Measurements from ENCODE around the gene BCKDHB. TPM values are rescaled to one million over a fixed set of nuclear protein-coding genes. Genes with fewer than 3 reads are reported as not detected.
"Not testable (repeated sequence)": the region's sequence is repeated elsewhere in the genome, so short reads cannot be mapped to it uniquely, and the experiment has no call there.

The BCKDHB gene
- total RNA-seq (10 to 100 TPM; 12.3 to 23.9 (median 18.8) TPM), polyA plus RNA-seq (10.9 TPM)
- long read RNA-seq, donor 1, transcript BCKDHB-202 (11 exons, 1,514 nt) = minor isoform, 6 of 26 reads
- long read RNA-seq, donor 1, transcript BCKDHB-201 (10 exons, 3,692 nt) = major isoform, 8 of 26 reads
- long read RNA-seq, donor 1, partial matches to known transcripts = 2 of 26 reads
- long read RNA-seq, donor 1, other reads (novel, unspliced or antisense) = 9 of 26 reads
- long read RNA-seq, donor 2, partial matches to known transcripts = 1 of 12 reads
- long read RNA-seq, donor 2, other reads (novel, unspliced or antisense) = 4 of 12 reads
- long read RNA-seq, donor 3, transcript BCKDHB-201 (10 exons, 3,692 nt) = minor isoform, 21 of 73 reads
- long read RNA-seq, donor 3, transcript BCKDHB-202 (11 exons, 1,514 nt) = major isoform, 33 of 73 reads
- long read RNA-seq, donor 3, partial matches to known transcripts = 4 of 73 reads
- long read RNA-seq, donor 3, other reads (novel, unspliced or antisense) = 14 of 73 reads
- long read RNA-seq, donor 4, transcript BCKDHB-201 (10 exons, 3,692 nt) = major isoform, 6 of 17 reads
- long read RNA-seq, donor 4, partial matches to known transcripts = 1 of 17 reads
- long read RNA-seq, donor 4, other reads (novel, unspliced or antisense) = 6 of 17 reads

- WGBS = under 1% methylated on average over 56 of the region's 56 CpGs
- Histone ChIP-seq H3K27me3 (ENCODE audit: control insufficient read depth, insufficient read depth) (no peaks in the 10 kb centered on the region), H3K4me3 (ENCODE audit: low read length) (peak within 1 kb of the TSS; percentile 77), H3K4me1 (ENCODE audit: control insufficient read depth, insufficient read depth, low read length) (peaks cover 2% of the 10 kb centered on the region), H3K9me3 (ENCODE audit: control insufficient read depth, low read length) (no peaks in the 10 kb centered on the region), H3K27ac (ENCODE audit: low read length) (peak within 1 kb of the TSS; percentile 86)
- intact Hi-C loops (cut with DNase I) = loop anchor here in 1 of 4 donors (10.0 kb wide), 1 partner anchor 102 kb away; the partner anchor contains the start of gene TTK
- ATAC-seq = peak; percentile 100
- peak; percentile 99 for DNase-seq
These were observed at the start of gene BCKDHB for GRCh38 chr6:80106418-80107235. Gene BCKDHB (plus strand): TSS chr6:80106671. CDS start chr6:80106694, 23 bp downstream.

- Histone ChIP-seq H3K9me3 (ENCODE audit: control insufficient read depth, low read length) (no peaks in the 10 kb centered on the region), H3K27me3 (ENCODE audit: control insufficient read depth, insufficient read depth) (no peaks in the 10 kb centered on the region), H3K4me3 (ENCODE audit: low read length) (no peak overlapping the region), H3K27ac (ENCODE audit: low read length) (no peak overlapping the region), H3K4me1 (ENCODE audit: control insufficient read depth, insufficient read depth, low read length) (no peaks in the 10 kb centered on the region)
- no peak for ATAC-seq
- no peak for DNase-seq
- intact Hi-C loops (cut with DNase I) = no loop called here
These were observed 45.7 kb upstream of the BCKDHB start for GRCh38 chr6:80060774-80061173.

GRCh38 chr6:80068146-80068545, 38.3 kb upstream of the BCKDHB start:
- ATAC-seq; H3K27me3 ChIP-seq (ENCODE audit: control insufficient read depth, insufficient read depth); H3K4me1 ChIP-seq (ENCODE audit: control insufficient read depth, insufficient read depth, low read length); H3K9me3 ChIP-seq (ENCODE audit: control insufficient read depth, low read length); H3K27ac ChIP-seq (ENCODE audit: low read length); intact Hi-C loops (cut with DNase I); H3K4me3 ChIP-seq (ENCODE audit: low read length); DNase-seq: not testable (repeated sequence)
- WGBS = 85% methylated on average over 7 of the region's 7 CpGs

GRCh38 chr6:80070431-80070830, 36.0 kb upstream of the BCKDHB start:
- intact Hi-C loops (cut with DNase I); H3K4me3 ChIP-seq (ENCODE audit: low read length); H3K4me1 ChIP-seq (ENCODE audit: control insufficient read depth, insufficient read depth, low read length); ATAC-seq; H3K27ac ChIP-seq (ENCODE audit: low read length); DNase-seq; H3K9me3 ChIP-seq (ENCODE audit: control insufficient read depth, low read length); H3K27me3 ChIP-seq (ENCODE audit: control insufficient read depth, insufficient read depth): not testable (repeated sequence)
- 88% methylated on average over 19 of the region's 19 CpGs for WGBS

- H3K4me1 ChIP-seq (ENCODE audit: control insufficient read depth, insufficient read depth, low read length) = no peaks in the 10 kb centered on the region
- intact Hi-C loops (cut with DNase I) = no loop called here
- no peak overlapping the region for H3K27ac ChIP-seq (ENCODE audit: low read length)
- no peaks in the 10 kb centered on the region for H3K9me3 ChIP-seq (ENCODE audit: control insufficient read depth, low read length)
- WGBS = 77% methylated on average over 1 of the region's 1 CpG
- DNase-seq = no peak
- no peaks in the 10 kb centered on the region for H3K27me3 ChIP-seq (ENCODE audit: control insufficient read depth, insufficient read depth)
- ATAC-seq = no peak
- no peak overlapping the region for H3K4me3 ChIP-seq (ENCODE audit: low read length)
These were observed 29.4 kb upstream of the BCKDHB start for GRCh38 chr6:80077067-80077466.

- DNase-seq (no peak), ATAC-seq (no peak)
- H3K9me3 ChIP-seq (ENCODE audit: control insufficient read depth, low read length) = no peaks in the 10 kb centered on the region
- WGBS = 92% methylated on average over 6 of the region's 6 CpGs
- H3K27me3 ChIP-seq (ENCODE audit: control insufficient read depth, insufficient read depth) = no peaks in the 10 kb centered on the region
- intact Hi-C loops (cut with DNase I) = no loop called here
- H3K4me3 ChIP-seq (ENCODE audit: low read length) = no peak overlapping the region
- no peaks in the 10 kb centered on the region for H3K4me1 ChIP-seq (ENCODE audit: control insufficient read depth, insufficient read depth, low read length)
- H3K27ac ChIP-seq (ENCODE audit: low read length) = no peak overlapping the region
These were observed 17.8 kb upstream of the BCKDHB start for GRCh38 chr6:80088637-80089036.

GRCh38 chr6:80091506-80091905, 15.0 kb upstream of the BCKDHB start:
- intact Hi-C loops (cut with DNase I) = loop anchor here in 1 of 4 donors (10.0 kb wide), 1 partner anchor 317 kb away; no protein-coding TSS in a partner anchor
- Histone ChIP-seq H3K27ac (ENCODE audit: low read length) (no peak overlapping the region), H3K4me1 (ENCODE audit: control insufficient read depth, insufficient read depth, low read length) (no peaks in the 10 kb centered on the region), H3K27me3 (ENCODE audit: control insufficient read depth, insufficient read depth) (no peaks in the 10 kb centered on the region), H3K4me3 (ENCODE audit: low read length) (no peak overlapping the region), H3K9me3 (ENCODE audit: control insufficient read depth, low read length) (no peaks in the 10 kb centered on the region)
- DNase-seq (no peak), ATAC-seq (no peak)

GRCh38 chr6:80094017-80094416, 12.5 kb upstream of the BCKDHB start:
- no peaks in the 10 kb centered on the region for H3K27me3 ChIP-seq (ENCODE audit: control insufficient read depth, insufficient read depth)
- 5% methylated on average over 2 of the region's 2 CpGs for WGBS
- no peak for ATAC-seq
- intact Hi-C loops (cut with DNase I) = loop anchor here in 1 of 4 donors (10.0 kb wide), 1 partner anchor 319 kb away; no protein-coding TSS in a partner anchor
- no peaks in the 10 kb centered on the region for H3K9me3 ChIP-seq (ENCODE audit: control insufficient read depth, low read length)
- no peaks in the 10 kb centered on the region for H3K4me1 ChIP-seq (ENCODE audit: control insufficient read depth, insufficient read depth, low read length)
- H3K27ac ChIP-seq (ENCODE audit: low read length) = no peak overlapping the region
- no peak overlapping the region for H3K4me3 ChIP-seq (ENCODE audit: low read length)
- DNase-seq = no peak

GRCh38 chr6:80095600-80095999, 10.9 kb upstream of the BCKDHB start:
- H3K9me3 ChIP-seq (ENCODE audit: control insufficient read depth, low read length) = no peaks in the 10 kb centered on the region
- 44% methylated on average over 3 of the region's 3 CpGs for WGBS
- no peaks in the 10 kb centered on the region for H3K4me1 ChIP-seq (ENCODE audit: control insufficient read depth, insufficient read depth, low read length)
- intact Hi-C loops (cut with DNase I) = loop anchor here in 1 of 4 donors (10.0 kb wide), 1 partner anchor 321 kb away; no protein-coding TSS in a partner anchor
- DNase-seq (no peak), ATAC-seq (no peak)
- no peak overlapping the region for H3K4me3 ChIP-seq (ENCODE audit: low read length)
- H3K27me3 ChIP-seq (ENCODE audit: control insufficient read depth, insufficient read depth) = no peaks in the 10 kb centered on the region
- no peak overlapping the region for H3K27ac ChIP-seq (ENCODE audit: low read length)

GRCh38 chr6:80098392-80098791, 8.1 kb upstream of the BCKDHB start:
- H3K27me3 ChIP-seq (ENCODE audit: control insufficient read depth, insufficient read depth) = no peaks in the 10 kb centered on the region
- DNase-seq (no peak), ATAC-seq (no peak)
- no peaks in the 10 kb centered on the region for H3K9me3 ChIP-seq (ENCODE audit: control insufficient read depth, low read length)
- no peaks in the 10 kb centered on the region for H3K4me1 ChIP-seq (ENCODE audit: control insufficient read depth, insufficient read depth, low read length)
- no peak overlapping the region for H3K4me3 ChIP-seq (ENCODE audit: low read length)
- intact Hi-C loops (cut with DNase I) = loop anchor here in 1 of 4 donors (10.0 kb wide), 1 partner anchor 324 kb away; no protein-coding TSS in a partner anchor
- no peak overlapping the region for H3K27ac ChIP-seq (ENCODE audit: low read length)

Data from right cardiac atrium (tissue), 5 donors.